Stomach smooth muscle (tissue), 2 donors: ENCODE data around the gene AGPAT3.

Experiments
- H3K27ac ChIP-seq: one replicate; pipeline ENCODE4 v1.7.0; 2013; ENCODE audit warnings: mild to moderate bottlenecking, low read length, inconsistent platforms
- H3K27me3 ChIP-seq, 2 donors: one replicate each; pipeline ENCODE4 v1.7.0; 2013; ENCODE audit warnings: low read length in 2 of 2; ENCODE audit not compliant: insufficient read depth in 2 of 2, control insufficient read depth in 1 of 2
- H3K36me3 ChIP-seq, 2 donors: one replicate each; pipeline ENCODE4 v1.7.0; 2013; ENCODE audit warnings: low read length in 2 of 2; ENCODE audit not compliant: control insufficient read depth in 2 of 2, insufficient read depth in 2 of 2
- H3K4me1 ChIP-seq: one replicate; pipeline ENCODE4 v1.7.0; 2013; ENCODE audit warnings: low read length; ENCODE audit not compliant: control insufficient read depth, insufficient read depth
- H3K4me3 ChIP-seq, 2 donors: one replicate each; pipeline ENCODE4 v1.7.0; 2013; ENCODE audit warnings: low read length in 2 of 2
- H3K9ac ChIP-seq, 2 donors: one replicate each; pipeline ENCODE4 v1.7.0; 2013; ENCODE audit warnings: low read length in 2 of 2, mild to moderate bottlenecking in 1 of 2
- H3K9me3 ChIP-seq, 2 donors: one replicate each; pipeline ENCODE4 v1.7.0; 2013; ENCODE audit warnings: low read length in 2 of 2; ENCODE audit not compliant: control insufficient read depth in 2 of 2
- donor health status: healthy.
- donor health status: Pancreatic carcinoma.

AGPAT3 gene

GRCh38 chr21:43924421-43925095, 59.5 kb downstream of the AGPAT3 start:
- no peaks in the 10 kb centered on the region for H3K9me3 ChIP-seq
- H3K36me3 ChIP-seq: peaks cover 9 to 15% of the 10 kb centered on the region in 2 donors
- no peak overlapping the region for H3K27ac ChIP-seq
- no peaks in the 10 kb centered on the region for H3K27me3 ChIP-seq
- H3K9ac ChIP-seq: no peak overlapping the region
- H3K4me3 ChIP-seq: no peak overlapping the region
- H3K4me1 ChIP-seq: peaks cover 31% of the 10 kb centered on the region

DNA sequence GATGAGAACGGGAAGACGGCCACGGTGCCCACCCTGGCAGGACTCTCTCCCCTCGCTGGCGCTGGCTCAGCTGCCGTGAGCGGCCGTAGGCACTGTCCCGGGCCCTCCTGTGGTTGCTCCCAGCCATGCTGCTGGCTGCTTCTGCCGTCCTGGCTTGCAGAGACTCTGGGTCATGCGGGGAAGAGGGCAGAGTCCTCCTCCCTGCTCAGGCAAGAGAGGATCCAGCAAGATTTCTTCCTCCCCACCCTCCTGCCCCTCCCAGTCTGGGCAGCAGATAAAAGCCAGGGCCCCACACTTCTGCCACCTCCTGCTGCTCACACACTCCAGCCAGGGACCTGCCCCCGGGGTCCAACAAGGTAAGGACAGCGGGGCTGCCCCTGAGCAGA, 60.1 kb downstream of the AGPAT3 start:
- H3K36me3 ChIP-seq: peaks cover 9 to 15% of the 10 kb centered on the region in 2 donors
- no peaks in the 10 kb centered on the region for H3K27me3 ChIP-seq
- no peak overlapping the region for H3K27ac ChIP-seq
- no peak overlapping the region for H3K4me3 ChIP-seq
- H3K9me3 ChIP-seq: no peaks in the 10 kb centered on the region
- no peak overlapping the region for H3K9ac ChIP-seq
- H3K4me1 ChIP-seq: peaks cover 31% of the 10 kb centered on the region

GRCh38 chr21:43925609-43926008, 60.6 kb downstream of the AGPAT3 start:
- Histone ChIP-seq H3K9me3 (no peaks in the 10 kb centered on the region), H3K27me3 (no peaks in the 10 kb centered on the region), H3K4me3 (no peak overlapping the region), H3K9ac (no peak overlapping the region), H3K27ac (no peak overlapping the region), H3K36me3 (peaks cover 9 to 15% of the 10 kb centered on the region in 2 donors), H3K4me1 (peaks cover 31% of the 10 kb centered on the region)

GRCh38 chr21:43926196-43926595, 61.2 kb downstream of the AGPAT3 start:
- Histone ChIP-seq H3K4me1 (peaks cover 31% of the 10 kb centered on the region), H3K4me3 (no peak overlapping the region), H3K27ac (no peak overlapping the region), H3K9me3 (no peaks in the 10 kb centered on the region), H3K9ac (no peak overlapping the region), H3K27me3 (no peaks in the 10 kb centered on the region), H3K36me3 (peaks cover 9 to 15% of the 10 kb centered on the region in 2 donors)

DNA sequence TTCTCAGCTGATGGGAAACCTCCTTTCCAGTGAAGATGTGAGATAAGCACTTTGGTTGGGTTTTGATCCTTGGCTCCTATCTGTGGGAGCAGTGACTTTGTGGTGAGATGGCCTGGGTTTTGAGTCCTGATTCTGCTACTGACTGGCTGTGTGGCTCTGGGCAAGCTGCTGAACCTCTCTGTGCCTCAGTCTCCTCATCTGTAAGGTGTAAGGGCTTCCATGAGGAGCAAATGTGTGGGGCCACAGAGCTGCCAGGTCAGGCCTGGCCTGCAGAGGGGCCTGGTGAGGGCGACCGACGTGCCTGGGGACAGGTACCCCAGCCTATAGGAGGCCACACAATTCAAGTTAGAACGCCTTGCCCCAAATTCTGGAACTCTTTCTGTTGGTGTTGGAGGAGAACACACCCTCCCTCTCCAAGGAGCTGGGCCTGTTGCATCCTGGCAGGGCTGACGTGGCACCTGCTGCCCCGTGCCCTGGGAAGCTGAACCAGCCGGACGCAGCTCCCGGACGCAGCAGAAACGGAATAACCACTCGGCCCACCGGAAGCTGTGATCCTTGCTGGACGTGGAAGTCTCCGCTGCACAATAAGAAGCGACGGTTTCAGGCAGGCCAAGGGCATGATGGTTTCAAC, 62.7 kb downstream of the AGPAT3 start:
- H3K4me3 ChIP-seq: no peak overlapping the region
- H3K36me3 ChIP-seq: peaks cover 9 to 15% of the 10 kb centered on the region in 2 donors
- H3K27ac ChIP-seq: no peak overlapping the region
- no peaks in the 10 kb centered on the region for H3K9me3 ChIP-seq
- H3K4me1 ChIP-seq: peaks cover 20% of the 10 kb centered on the region
- H3K9ac ChIP-seq: no peak overlapping the region
- no peaks in the 10 kb centered on the region for H3K27me3 ChIP-seq

DNA sequence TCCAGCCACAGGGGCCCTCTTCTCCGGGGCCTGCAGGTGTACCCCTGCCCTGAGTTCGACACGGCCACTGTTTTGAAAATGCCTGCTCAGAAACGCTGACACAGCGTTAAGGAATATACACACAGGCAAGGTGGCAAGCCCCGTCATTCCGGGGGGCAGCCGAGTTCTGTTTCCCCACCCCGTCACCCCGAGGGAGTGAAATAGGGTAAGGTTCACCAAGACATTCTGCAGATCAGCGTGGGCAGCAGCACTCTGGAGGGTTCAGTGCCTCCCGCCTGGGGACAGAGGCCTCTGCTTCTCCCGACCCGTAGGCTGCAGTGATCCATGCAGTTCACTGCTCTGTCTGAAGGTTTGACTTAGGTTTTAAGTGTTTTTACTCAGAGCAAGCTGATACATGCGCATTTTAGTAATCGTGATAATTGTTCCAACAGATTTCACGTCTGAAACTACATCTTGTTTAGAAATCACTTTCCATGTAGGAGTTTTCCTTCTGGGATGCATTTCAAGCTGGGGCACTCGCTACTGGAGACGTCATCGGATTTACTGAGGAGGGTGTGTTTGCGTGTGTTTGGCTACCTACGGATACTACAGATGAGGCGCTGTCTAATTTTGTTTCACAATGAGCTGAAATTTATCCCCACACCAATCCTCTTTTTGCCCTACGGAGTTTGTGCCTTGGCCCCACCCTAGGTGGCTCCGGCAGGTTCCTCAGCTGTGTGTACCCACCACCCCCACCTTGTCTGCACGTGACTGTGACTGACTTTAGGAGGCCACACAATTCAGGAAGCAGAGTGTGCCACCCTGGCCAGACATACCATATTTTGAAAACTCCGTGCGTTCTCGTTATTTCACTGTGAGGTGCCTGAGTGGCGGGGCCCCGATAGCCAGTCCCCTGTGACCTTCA, 63.5 kb downstream of the AGPAT3 start:
- no peak overlapping the region for H3K9ac ChIP-seq
- H3K4me3 ChIP-seq: no peak overlapping the region
- H3K4me1 ChIP-seq: peaks cover 12% of the 10 kb centered on the region
- H3K36me3 ChIP-seq: peaks cover 9 to 15% of the 10 kb centered on the region in 2 donors
- H3K27me3 ChIP-seq: no peaks in the 10 kb centered on the region
- no peaks in the 10 kb centered on the region for H3K9me3 ChIP-seq
- no peak overlapping the region for H3K27ac ChIP-seq

- Histone ChIP-seq H3K27me3 (no peaks in the 10 kb centered on the region), H3K4me3 (no peak overlapping the region), H3K9ac (no peak overlapping the region), H3K9me3 (no peaks in the 10 kb centered on the region), H3K36me3 (peaks cover 7 to 15% of the 10 kb centered on the region in 2 donors), H3K4me1 (peaks cover 8% of the 10 kb centered on the region), H3K27ac (no peak overlapping the region)
Measured at GRCh38 chr21:43929217-43929971, 64.4 kb downstream of the AGPAT3 start.

DNA sequence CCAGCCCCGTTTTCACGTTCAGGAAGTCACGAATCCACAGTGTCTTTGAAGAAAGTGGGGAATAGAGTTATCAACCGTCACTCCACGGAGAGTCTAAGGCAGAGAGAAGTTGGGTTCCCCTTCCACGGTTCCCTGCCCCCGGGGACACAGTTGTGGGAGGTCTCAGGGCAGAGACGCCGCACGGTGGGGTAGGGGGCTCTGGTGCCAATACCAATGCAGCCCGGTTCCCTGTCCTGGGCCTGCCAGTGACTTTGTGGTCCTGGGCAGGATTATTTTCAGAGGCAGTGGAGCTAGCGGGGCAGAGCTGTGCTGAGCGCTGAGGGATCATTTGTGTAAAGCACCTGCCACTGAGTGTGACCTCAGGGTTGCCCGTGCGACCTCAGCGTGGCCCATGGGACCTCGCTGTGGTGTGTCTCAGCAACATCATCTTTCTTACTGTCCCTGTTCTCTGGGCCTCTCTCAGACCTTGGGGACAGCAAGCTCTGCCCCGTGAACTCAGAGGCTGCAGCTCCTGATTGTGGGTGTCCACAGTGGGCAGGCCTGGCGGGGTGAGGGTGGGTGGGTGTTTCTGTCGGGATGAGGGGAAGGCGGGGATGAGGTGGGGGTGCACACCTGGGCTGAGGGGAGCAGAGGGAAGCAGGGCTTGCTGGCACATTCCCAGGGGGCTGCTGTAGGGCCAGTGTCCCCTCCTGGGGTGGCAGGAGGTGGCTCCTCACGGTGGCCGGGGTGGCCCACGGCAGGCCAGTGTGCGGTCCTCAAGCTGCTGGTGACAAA, 65.2 kb downstream of the AGPAT3 start:
- peaks cover 3% of the 10 kb centered on the region for H3K4me1 ChIP-seq
- no peaks in the 10 kb centered on the region for H3K27me3 ChIP-seq
- peaks cover 6 to 13% of the 10 kb centered on the region in 2 donors for H3K36me3 ChIP-seq
- no peak overlapping the region for H3K4me3 ChIP-seq
- H3K9ac ChIP-seq: no peak overlapping the region
- no peak overlapping the region for H3K27ac ChIP-seq
- H3K9me3 ChIP-seq: no peaks in the 10 kb centered on the region

DNA sequence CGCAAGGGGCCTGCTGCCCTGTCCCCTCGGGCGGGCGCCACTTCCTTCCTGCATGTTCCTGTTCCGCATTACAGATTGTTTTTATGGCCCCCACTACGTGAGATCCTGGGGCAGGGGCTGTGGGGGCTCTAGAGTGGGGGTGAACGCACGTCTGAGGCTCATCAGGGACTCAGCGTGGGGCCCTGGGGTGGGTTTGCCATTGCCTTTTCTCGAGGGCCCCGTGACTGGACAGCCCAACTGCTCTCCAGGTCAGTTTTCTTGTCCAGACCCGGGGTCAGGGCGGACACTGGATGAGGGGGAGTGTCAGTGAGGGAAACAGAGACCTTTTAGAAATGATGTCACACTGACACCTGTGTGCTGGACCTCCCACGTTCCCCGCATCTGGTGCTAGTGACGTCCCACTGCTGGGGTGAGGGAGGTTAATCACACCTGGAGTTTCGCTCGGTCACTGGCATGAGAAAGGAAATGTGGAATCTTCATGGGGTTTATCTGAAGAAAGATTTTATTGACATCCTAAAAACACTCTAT, 65.9 kb downstream of the AGPAT3 start:
- Histone ChIP-seq H3K9me3 (no peaks in the 10 kb centered on the region), H3K36me3 (peaks cover 4 to 11% of the 10 kb centered on the region in 2 donors), H3K27ac (no peak overlapping the region), H3K4me1 (peaks cover 9% of the 10 kb centered on the region), H3K4me3 (no peak overlapping the region), H3K27me3 (no peaks in the 10 kb centered on the region), H3K9ac (no peak overlapping the region)
